ENCODE results near the gene PUM1.

DNA sequence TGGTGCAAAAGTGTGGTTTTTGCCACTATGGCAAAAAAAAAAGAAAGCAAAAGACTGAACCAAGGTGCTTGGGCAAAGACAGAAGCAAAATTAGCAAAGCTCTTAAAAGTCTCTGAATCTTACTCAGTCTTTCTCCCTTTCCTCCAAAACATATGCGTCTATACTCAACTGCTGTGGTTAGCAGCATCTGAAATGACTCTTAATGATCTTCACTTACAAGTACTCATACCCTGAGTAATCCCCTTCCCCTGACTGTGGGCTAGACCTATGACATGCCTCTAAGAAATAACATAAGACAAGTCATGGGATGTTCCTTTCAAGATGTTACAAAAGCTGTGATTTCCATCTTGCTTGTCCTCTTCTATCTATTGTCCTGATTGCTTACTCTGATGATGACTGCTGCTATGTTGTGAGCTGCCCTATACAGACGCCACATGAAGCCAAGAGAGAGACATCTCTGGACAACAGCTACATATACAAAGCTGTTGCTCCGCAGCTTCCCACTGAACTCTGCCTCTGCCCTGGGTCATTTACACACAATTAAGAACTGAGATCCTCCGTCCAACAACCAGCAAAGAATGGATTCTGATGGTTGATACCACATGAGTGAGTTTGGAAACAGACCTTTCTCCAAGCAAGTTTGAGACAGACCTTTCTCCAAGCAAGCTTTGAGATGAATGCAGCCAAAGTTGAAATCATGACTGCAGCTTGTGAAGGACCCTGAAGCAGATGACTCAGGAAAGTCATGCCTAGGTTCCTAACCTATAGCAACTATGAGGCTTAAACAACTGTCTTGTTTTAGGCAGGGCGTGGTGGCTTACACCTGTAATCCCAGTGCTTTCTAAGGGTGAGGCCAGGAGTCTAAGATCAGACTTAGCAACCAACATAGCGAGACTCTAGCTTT is 55.2 kb downstream of the PUM1 start:
- TF ChIP-seq, protein P1, sequence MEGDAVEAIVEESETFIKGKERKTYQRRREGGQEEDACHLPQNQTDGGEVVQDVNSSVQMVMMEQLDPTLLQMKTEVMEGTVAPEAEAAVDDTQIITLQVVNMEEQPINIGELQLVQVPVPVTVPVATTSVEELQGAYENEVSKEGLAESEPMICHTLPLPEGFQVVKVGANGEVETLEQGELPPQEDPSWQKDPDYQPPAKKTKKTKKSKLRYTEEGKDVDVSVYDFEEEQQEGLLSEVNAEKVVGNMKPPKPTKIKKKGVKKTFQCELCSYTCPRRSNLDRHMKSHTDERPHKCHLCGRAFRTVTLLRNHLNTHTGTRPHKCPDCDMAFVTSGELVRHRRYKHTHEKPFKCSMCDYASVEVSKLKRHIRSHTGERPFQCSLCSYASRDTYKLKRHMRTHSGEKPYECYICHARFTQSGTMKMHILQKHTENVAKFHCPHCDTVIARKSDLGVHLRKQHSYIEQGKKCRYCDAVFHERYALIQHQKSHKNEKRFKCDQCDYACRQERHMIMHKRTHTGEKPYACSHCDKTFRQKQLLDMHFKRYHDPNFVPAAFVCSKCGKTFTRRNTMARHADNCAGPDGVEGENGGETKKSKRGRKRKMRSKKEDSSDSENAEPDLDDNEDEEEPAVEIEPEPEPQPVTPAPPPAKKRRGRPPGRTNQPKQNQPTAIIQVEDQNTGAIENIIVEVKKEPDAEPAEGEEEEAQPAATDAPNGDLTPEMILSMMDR (IDR thresholded peaks at IDR 0.05; ENCODE audit: low read depth, low read length, poor library complexity, severe bottlenecking), result no peak
- no peak for TF ChIP-seq EZH2phosphoT487 (IDR thresholded peaks at IDR 0.05; ENCODE audit: borderline replicate concordance, low read length)
